ENCODE results near the gene CAMK2G. TPM values are rescaled to one million over a fixed set of nuclear protein-coding genes. Genes with fewer than 3 reads are reported as not detected.
A peak's percentile ranks its signal among the peaks of the same experiment; 100 is the strongest.

The CAMK2G gene
- total RNA-seq, 1 experiment from 2014 or later = 41.4 TPM

DNA sequence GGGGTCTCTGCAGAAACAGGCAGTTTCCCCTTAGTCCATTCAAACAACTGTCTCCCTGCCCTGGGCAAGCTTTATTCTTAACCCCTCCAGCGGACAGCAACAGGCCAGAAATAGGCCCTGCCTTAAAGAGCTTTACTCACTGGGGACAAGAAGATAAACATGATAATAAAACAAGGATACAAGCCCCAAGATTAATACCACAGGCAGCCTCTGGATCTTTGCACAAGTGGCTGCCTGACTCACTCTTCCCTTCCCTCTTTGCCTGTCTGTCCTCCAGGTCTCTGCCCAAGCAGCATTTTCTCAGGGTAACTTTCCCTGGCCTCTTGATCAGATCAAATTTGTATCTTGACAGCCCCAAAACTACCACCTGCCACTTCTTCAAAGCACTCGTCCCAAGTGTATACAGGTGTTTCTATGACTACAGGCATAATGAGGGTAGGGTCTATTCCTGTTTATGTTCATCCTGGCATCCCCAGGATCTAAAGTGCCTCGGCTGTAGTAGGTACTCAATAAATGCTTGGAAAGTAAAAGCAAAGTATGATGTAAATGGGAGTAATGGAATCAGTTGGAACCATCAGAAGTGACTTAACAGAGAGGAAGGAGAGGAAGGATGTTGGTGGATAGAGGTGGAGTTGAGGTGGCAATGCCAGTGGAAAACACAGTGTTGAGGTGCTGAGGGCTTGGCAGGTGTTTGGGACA lies 7.0 kb upstream of the CAMK2G start:
- ATAC-seq (no peak), DNase-seq (ENCODE audit: low read depth, low spot score) (no peak)
- POLR2A ChIA-PET = interaction anchor here (0.7 kb wide), 2 partner anchors 72 to 309 kb away, joined by 13 to 20 read pairs; no protein-coding TSS in a partner anchor
- in situ Hi-C loops (cut with HindIII; ENCODE audit: low pct_unique_long_range_greater_than_20kb, low sequenced_read_pairs) (no loop called here), intact Hi-C loops (cut with micrococcal nuclease; ENCODE audit: unreplicated experiment) (no loop called here)
- TF ChIP-seq SIN3A (IDR thresholded peaks at IDR 0.05; ENCODE audit: borderline replicate concordance, insufficient read depth, low read depth, low read length) (no peak), TCF7L2 (IDR thresholded peaks at IDR 0.05; ENCODE audit: low read depth, low read length) (no peak)
- TF ChIP-seq, protein P1, sequence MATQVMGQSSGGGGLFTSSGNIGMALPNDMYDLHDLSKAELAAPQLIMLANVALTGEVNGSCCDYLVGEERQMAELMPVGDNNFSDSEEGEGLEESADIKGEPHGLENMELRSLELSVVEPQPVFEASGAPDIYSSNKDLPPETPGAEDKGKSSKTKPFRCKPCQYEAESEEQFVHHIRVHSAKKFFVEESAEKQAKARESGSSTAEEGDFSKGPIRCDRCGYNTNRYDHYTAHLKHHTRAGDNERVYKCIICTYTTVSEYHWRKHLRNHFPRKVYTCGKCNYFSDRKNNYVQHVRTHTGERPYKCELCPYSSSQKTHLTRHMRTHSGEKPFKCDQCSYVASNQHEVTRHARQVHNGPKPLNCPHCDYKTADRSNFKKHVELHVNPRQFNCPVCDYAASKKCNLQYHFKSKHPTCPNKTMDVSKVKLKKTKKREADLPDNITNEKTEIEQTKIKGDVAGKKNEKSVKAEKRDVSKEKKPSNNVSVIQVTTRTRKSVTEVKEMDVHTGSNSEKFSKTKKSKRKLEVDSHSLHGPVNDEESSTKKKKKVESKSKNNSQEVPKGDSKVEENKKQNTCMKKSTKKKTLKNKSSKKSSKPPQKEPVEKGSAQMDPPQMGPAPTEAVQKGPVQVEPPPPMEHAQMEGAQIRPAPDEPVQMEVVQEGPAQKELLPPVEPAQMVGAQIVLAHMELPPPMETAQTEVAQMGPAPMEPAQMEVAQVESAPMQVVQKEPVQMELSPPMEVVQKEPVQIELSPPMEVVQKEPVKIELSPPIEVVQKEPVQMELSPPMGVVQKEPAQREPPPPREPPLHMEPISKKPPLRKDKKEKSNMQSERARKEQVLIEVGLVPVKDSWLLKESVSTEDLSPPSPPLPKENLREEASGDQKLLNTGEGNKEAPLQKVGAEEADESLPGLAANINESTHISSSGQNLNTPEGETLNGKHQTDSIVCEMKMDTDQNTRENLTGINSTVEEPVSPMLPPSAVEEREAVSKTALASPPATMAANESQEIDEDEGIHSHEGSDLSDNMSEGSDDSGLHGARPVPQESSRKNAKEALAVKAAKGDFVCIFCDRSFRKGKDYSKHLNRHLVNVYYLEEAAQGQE (IDR thresholded peaks at IDR 0.05; ENCODE audit: insufficient read depth in 1 of 2, low read depth in 2 of 2, low read length in 1 of 2) = no peak
- TF ChIP-seq, protein P2, sequence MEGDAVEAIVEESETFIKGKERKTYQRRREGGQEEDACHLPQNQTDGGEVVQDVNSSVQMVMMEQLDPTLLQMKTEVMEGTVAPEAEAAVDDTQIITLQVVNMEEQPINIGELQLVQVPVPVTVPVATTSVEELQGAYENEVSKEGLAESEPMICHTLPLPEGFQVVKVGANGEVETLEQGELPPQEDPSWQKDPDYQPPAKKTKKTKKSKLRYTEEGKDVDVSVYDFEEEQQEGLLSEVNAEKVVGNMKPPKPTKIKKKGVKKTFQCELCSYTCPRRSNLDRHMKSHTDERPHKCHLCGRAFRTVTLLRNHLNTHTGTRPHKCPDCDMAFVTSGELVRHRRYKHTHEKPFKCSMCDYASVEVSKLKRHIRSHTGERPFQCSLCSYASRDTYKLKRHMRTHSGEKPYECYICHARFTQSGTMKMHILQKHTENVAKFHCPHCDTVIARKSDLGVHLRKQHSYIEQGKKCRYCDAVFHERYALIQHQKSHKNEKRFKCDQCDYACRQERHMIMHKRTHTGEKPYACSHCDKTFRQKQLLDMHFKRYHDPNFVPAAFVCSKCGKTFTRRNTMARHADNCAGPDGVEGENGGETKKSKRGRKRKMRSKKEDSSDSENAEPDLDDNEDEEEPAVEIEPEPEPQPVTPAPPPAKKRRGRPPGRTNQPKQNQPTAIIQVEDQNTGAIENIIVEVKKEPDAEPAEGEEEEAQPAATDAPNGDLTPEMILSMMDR (IDR thresholded peaks at IDR 0.05) = no peak
- Histone ChIP-seq H3K4me3 (ENCODE audit: low read depth in 2 of 2, low read length in 2 of 2) (no peak overlapping the region), H3K27ac (ENCODE audit: low read length) (no peak overlapping the region), H3K36me3 (ENCODE audit: control insufficient read depth, insufficient read depth, low read length) (no peaks in the 10 kb centered on the region), H3K9me3 (ENCODE audit: control insufficient read depth, insufficient read depth, low read depth, low read length) (no peaks in the 10 kb centered on the region), H3K27me3 (ENCODE audit: control insufficient read depth, insufficient read depth, low read length) (no peaks in the 10 kb centered on the region), H3K4me1 (ENCODE audit: control insufficient read depth, insufficient read depth, low read length) (peaks cover 3% of the 10 kb centered on the region)
- no TSS peak for BruUV-seq (replicated peaks)
- CTCF ChIA-PET = interaction anchor here (0.6 to 0.7 kb wide), 3 partner anchors 32 to 438 kb away, joined by 3 to 7 read pairs (median 3); no protein-coding TSS in a partner anchor

DNA sequence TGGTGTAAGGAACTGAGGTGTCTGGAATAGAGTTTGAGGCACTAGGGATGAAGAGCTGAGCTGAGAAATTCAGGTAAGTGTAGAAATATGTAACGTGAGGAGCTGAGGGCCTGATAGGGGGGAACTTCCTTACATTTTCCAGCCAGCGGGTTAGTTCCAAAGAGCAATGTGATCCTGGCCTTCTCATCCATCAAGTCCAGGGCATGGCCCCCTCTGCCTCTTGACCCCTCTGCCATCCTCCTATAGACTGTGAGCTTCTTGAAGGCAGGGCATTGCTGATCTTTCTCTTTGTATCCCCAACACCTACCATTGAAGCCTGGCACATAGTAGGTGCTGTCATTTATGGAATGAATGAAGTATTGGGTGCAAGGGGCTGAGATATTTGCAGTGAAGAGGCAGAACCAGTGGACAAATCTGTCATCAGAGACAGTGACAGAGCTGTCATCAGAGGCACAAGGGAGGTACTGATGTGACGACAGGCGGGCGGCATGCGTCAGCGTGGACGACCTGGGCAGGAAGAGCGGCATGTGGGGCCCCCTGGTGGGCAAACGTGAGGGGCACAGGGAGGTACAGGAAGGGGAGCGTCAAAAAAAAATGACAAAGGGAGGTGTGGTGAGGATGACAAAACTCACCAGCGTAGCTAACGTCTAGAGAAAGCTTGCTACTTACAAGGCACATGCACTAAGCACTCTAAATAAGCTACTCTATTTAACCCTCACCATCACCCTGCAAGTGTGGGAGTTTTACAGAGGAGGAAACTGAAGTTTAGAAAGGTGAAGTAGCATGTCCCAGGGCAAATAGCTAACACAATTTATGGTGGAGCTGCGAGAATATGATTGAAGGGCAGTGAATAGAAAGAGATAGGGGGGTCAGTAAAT lies 5.2 kb upstream of the CAMK2G start:
- H3K9me3 ChIP-seq (ENCODE audit: control insufficient read depth, insufficient read depth, low read depth, low read length) = no peaks in the 10 kb centered on the region
- ATAC-seq = peak; percentile 93
- TF ChIP-seq, protein P2 (IDR thresholded peaks at IDR 0.05) = peak; percentile 97
- TF ChIP-seq TCF7L2 (IDR thresholded peaks at IDR 0.05; ENCODE audit: low read depth, low read length) = no peak
- no peaks in the 10 kb centered on the region for H3K36me3 ChIP-seq (ENCODE audit: control insufficient read depth, insufficient read depth, low read length)
- in situ Hi-C loops (cut with HindIII; ENCODE audit: low pct_unique_long_range_greater_than_20kb, low sequenced_read_pairs) (no loop called here), intact Hi-C loops (cut with micrococcal nuclease; ENCODE audit: unreplicated experiment) (loop anchor here (1.0 kb wide), 1 partner anchor 30 kb away; no protein-coding TSS in a partner anchor)
- peak overlapping the region; percentile 45; the same call in 1 of the 2 replicates for H3K27ac ChIP-seq (ENCODE audit: low read length)
- ChIA-PET CTCF (interaction anchor here (0.5 to 1.8 kb wide), 10 partner anchors 9 to 356 kb away, joined by 3 to 11 read pairs (median 4); no protein-coding TSS in a partner anchor), POLR2A (interaction anchor here (0.5 to 0.7 kb wide), 4 partner anchors 22 to 98 kb away, joined by 3 to 4 read pairs (median 3); partner anchors contain the start of gene CHCHD1)
- H3K4me1 ChIP-seq (ENCODE audit: control insufficient read depth, insufficient read depth, low read length) = peaks cover 4% of the 10 kb centered on the region; the same call in 1 of the 2 replicates
- H3K27me3 ChIP-seq (ENCODE audit: control insufficient read depth, insufficient read depth, low read length) = no peaks in the 10 kb centered on the region
- no TSS peak for BruUV-seq (replicated peaks)
- no peak overlapping the region for H3K4me3 ChIP-seq (ENCODE audit: low read depth in 2 of 2, low read length in 2 of 2)
- DNase-seq (ENCODE audit: low read depth, low spot score) = peak; percentile 56

Data from Panc1 (cell line).